ENCODE measurements around the gene GRK1. TPM values are rescaled to one million over a fixed set of nuclear protein-coding genes. Genes with fewer than 3 reads are reported as not detected.

The GRK1 gene
- total and polyA plus RNA-seq, 2 experiments from 2014 or later = not detected

DNA sequence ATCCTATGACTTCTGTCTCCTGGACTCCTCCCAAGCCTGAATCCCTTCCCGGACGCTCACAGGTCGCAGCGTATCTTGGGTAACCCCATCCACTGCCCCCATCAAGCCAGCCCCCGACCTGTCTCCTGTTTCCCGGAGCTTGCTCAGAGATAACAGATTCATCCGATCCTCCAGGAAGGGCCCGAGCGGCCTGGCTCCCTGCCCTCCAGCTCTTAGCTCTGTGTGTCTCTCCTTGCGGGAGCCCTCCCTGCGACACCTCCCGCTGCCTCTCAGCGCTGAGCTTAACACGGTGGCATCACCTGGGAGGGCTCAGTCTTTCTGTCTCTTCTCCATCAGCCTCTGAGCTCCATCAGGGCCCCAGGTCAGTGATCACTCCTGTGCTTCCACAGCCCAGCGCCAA lies 87.7 kb downstream of the GRK1 start:
- H3K9me2 ChIP-seq (ENCODE audit: insufficient read depth) = no peaks in the 10 kb centered on the region
- no peaks in the 10 kb centered on the region for H3K79me2 ChIP-seq (ENCODE audit: insufficient read depth)
- in situ Hi-C loops (cut with MboI) = no loop called here
- no peak for DNase-seq
- no peak overlapping the region for H2AFZ ChIP-seq
- no peak overlapping the region for H3K9ac ChIP-seq
- no peak overlapping the region for H3K27ac ChIP-seq
- H3K4me3 ChIP-seq = no peak overlapping the region
- TF ChIP-seq EZH2 (IDR thresholded peaks at IDR 0.05; ENCODE audit: insufficient read depth, poor library complexity, severe bottlenecking) (no peak), EZH2phosphoT487 (IDR thresholded peaks at IDR 0.05; ENCODE audit: insufficient read depth, low read depth) (no peak)
- H3K36me3 ChIP-seq (ENCODE audit: low read depth) = no peaks in the 10 kb centered on the region
- H3K4me1 ChIP-seq (ENCODE audit: insufficient read depth) = 0 out of 2 replicates have a peak, but pooled peaks cover 2% of the 10 kb centered on the region
- H3K27me3 ChIP-seq (replicated peaks; ENCODE audit: insufficient read depth) = peaks cover 4% of the 10 kb centered on the region; the same call in 1 of the 2 replicates
- no peak overlapping the region for H3K4me2 ChIP-seq (ENCODE audit: unreplicated experiment)
- H3K9me3 ChIP-seq (ENCODE audit: low read depth) = no peaks in the 10 kb centered on the region
- H4K20me1 ChIP-seq (ENCODE audit: insufficient read depth) = no peaks in the 10 kb centered on the region
- peaks cover 7% of the 10 kb centered on the region; the same call in 1 of the 2 replicates for H3F3A ChIP-seq (ENCODE audit: insufficient read depth)
- 89 to 93% methylated on average over 15 of the region's 15 CpGs for WGBS, 2 experiments (ENCODE audit: low coverage in 1 of 2, low lambda C conversion rate in 2 of 2, missing lambda C conversion rate in 2 of 2)

DNA sequence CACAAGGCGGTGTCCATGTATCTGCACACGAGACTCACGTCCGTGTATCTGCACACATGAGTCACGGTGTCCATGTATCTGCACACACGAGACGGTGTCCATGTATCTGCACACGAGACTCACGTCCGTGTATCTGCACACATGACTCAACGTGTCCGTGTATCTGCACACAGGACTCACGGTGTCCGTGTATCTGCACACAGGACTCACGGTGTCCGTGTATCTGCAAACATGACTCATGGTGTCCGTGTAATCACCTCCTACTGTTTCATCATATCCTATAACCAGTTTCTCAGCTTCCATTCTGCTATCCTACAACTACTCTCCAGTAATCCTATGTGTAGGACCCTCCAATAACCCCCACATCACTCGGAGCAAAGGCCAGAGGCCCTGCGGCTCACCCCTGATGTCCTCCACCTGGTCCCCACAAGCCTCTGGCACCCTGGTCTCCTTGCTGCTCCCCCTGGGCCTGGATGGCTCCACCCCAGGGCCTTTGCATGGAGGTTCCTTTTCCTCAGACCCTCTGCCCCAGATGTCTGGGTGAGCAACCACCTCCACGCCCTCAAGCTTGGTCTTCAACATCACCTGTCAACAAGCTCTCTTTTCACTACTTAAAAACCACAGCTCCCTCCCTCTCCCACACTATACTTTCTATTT lies 89.5 kb downstream of the GRK1 start:
- no peak overlapping the region for H3K4me2 ChIP-seq (ENCODE audit: unreplicated experiment)
- TF ChIP-seq EZH2phosphoT487 (IDR thresholded peaks at IDR 0.05; ENCODE audit: insufficient read depth, low read depth) = no peak
- TF ChIP-seq EZH2 (IDR thresholded peaks at IDR 0.05; ENCODE audit: insufficient read depth, poor library complexity, severe bottlenecking) = no peak
- no peaks in the 10 kb centered on the region for H3K9me2 ChIP-seq (ENCODE audit: insufficient read depth)
- H3K4me1 ChIP-seq (ENCODE audit: insufficient read depth) = 0 out of 2 replicates have a peak, but pooled peaks cover 5% of the 10 kb centered on the region
- in situ Hi-C loops (cut with MboI) = no loop called here
- peak; percentile 24 for DNase-seq
- H3F3A ChIP-seq (ENCODE audit: insufficient read depth) = no peaks in the 10 kb centered on the region
- H3K36me3 ChIP-seq (ENCODE audit: low read depth) = no peaks in the 10 kb centered on the region
- H3K9ac ChIP-seq = no peak overlapping the region
- H3K4me3 ChIP-seq = no peak overlapping the region
- no peak overlapping the region for H2AFZ ChIP-seq
- peaks cover 22% of the 10 kb centered on the region for H3K27me3 ChIP-seq (replicated peaks; ENCODE audit: insufficient read depth)
- no peak overlapping the region for H3K27ac ChIP-seq
- H3K79me2 ChIP-seq (ENCODE audit: insufficient read depth) = no peaks in the 10 kb centered on the region
- H4K20me1 ChIP-seq (ENCODE audit: insufficient read depth) = no peaks in the 10 kb centered on the region
- WGBS, 2 experiments (ENCODE audit: low coverage in 1 of 2, low lambda C conversion rate in 2 of 2, missing lambda C conversion rate in 2 of 2) = 85 to 90% methylated on average over 20 of the region's 20 CpGs
- H3K9me3 ChIP-seq (ENCODE audit: low read depth) = no peaks in the 10 kb centered on the region

DNA sequence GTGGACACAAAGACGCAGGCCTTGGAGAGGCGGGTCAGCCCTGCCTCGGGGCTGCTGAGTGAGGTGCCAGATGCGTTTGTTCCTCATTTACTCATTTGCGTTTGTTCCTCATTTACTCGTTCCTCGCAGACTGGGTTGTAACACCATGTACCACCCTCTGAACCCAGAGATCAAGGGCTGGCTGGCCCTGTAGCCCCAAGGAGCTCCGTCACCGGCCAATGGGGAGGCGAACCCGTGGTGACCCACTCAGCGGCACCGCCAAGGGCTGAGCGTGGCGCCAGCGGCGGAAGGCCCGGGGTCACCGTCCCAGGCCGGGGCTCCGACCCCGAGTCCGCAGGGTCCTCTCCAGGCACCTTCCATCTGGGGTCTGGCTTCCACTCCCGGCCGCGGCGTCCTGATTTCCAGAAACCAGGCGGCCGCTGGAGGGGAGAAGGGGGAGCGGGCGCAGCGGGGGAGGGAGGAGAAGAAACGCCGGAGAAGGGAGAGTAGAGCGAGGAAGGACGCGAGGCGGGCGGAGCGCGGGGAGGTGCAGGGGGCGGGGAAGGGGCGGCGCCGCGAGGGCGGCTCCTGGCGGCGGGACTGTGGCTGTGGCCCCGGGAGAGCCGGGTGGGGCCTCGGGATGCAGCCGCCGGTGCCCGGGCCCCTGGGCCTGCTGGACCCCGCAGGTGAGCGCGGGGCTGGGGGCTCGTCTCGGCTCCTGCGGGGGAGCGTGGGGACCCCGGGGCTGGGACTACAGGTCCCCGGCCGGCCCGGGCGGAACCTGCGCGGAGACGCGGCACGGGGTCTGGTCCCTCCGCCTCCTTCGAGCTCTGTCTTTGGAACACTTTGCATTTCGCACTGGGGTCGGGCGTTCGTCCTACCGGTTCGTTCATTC lies 91.9 kb downstream of the GRK1 start, which contains the start of gene TMEM255B:
Gene TMEM255B, plus strand, starts transcription at position 576 of the 874 bp plus-strand sequence. Its CDS starts 44 bp downstream, at position 620.
- WGBS, 2 experiments (ENCODE audit: low coverage in 1 of 2, low lambda C conversion rate in 2 of 2, missing lambda C conversion rate in 2 of 2) = 2 to 3% methylated on average over 28 to 65 of the region's 80 CpGs

DNA sequence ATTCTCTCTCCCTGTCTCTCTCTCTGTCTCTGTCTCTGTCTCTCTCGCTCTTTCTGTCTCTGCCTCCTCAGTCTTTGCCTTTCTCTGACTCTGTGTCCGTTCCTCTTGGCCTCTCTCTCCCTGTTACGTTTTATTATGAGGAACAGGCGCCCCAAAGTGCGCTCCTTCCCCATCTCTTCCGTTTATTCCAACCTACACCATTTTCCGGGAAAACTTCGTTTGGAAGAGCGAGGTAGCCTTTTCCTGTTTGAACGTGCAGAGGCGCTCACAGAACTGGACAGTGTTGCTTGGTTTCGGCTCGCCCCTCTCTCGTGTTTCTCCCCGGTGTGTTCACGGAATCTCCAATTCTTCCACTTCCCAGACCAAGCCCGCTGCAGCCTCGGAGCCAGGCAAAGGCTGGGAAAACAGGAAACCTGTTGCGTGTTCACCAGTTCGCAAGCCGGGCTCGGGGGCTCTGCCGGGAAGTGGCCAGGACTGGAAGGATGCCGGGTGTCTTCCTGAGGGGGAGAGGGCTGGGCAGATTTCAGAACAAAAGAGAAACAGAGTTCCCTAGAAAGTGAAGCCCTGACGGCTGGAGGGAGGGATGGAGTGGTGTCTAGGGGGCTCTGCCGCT lies 92.6 kb downstream of the GRK1 start:
- H3K4me3 ChIP-seq = peak overlapping the region; percentile 81
- in situ Hi-C loops (cut with MboI) = no loop called here
- H3K27ac ChIP-seq = no peak overlapping the region
- peak overlapping the region; percentile 99 for H3K4me2 ChIP-seq (ENCODE audit: unreplicated experiment)
- DNase-seq = peak; percentile 45
- H3K9me3 ChIP-seq (ENCODE audit: low read depth) = no peaks in the 10 kb centered on the region
- no peaks in the 10 kb centered on the region for H3F3A ChIP-seq (ENCODE audit: insufficient read depth)
- H4K20me1 ChIP-seq (ENCODE audit: insufficient read depth) = no peaks in the 10 kb centered on the region
- WGBS, 2 experiments (ENCODE audit: low coverage in 1 of 2, low lambda C conversion rate in 2 of 2, missing lambda C conversion rate in 2 of 2) = 3 to 4% methylated on average over 26 of the region's 26 CpGs
- peak overlapping the region; percentile 74; the same call in 1 of the 2 replicates for H3K9ac ChIP-seq
- peaks cover 23% of the 10 kb centered on the region for H3K27me3 ChIP-seq (replicated peaks; ENCODE audit: insufficient read depth)
- H3K9me2 ChIP-seq (ENCODE audit: insufficient read depth) = no peaks in the 10 kb centered on the region
- H2AFZ ChIP-seq = peak overlapping the region; percentile 91
- 0 out of 2 replicates have a peak, but pooled peaks cover 5% of the 10 kb centered on the region for H3K4me1 ChIP-seq (ENCODE audit: insufficient read depth)
- no peaks in the 10 kb centered on the region for H3K36me3 ChIP-seq (ENCODE audit: low read depth)
- TF ChIP-seq EZH2phosphoT487 (IDR thresholded peaks at IDR 0.05; ENCODE audit: insufficient read depth, low read depth) (no peak), EZH2 (IDR thresholded peaks at IDR 0.05; ENCODE audit: insufficient read depth, poor library complexity, severe bottlenecking) (no peak)
- no peaks in the 10 kb centered on the region for H3K79me2 ChIP-seq (ENCODE audit: insufficient read depth)

More for the DNA sequence above, 91.9 kb downstream of the GRK1 start, which contains the start of gene TMEM255B:
- Histone ChIP-seq H3K9me3 (ENCODE audit: low read depth) (no peaks in the 10 kb centered on the region), H3K4me3 (peak within 1 kb of the TSS; percentile 81), H3K9ac (peak within 1 kb of the TSS; percentile 74), H3K36me3 (ENCODE audit: low read depth) (no peaks in the 10 kb centered on the region), H4K20me1 (ENCODE audit: insufficient read depth) (no peaks in the 10 kb centered on the region), H3K27me3 (replicated peaks; ENCODE audit: insufficient read depth) (peaks cover 23% of the 10 kb centered on the region), H3K9me2 (ENCODE audit: insufficient read depth) (no peaks in the 10 kb centered on the region), H3K4me2 (ENCODE audit: unreplicated experiment) (peak within 1 kb of the TSS; percentile 99), H3K4me1 (ENCODE audit: insufficient read depth) (0 out of 2 replicates have a peak, but pooled peaks cover 5% of the 10 kb centered on the region), H3K79me2 (ENCODE audit: insufficient read depth) (no peaks in the 10 kb centered on the region), H3K27ac (no peak within 1 kb of the TSS), H3F3A (ENCODE audit: insufficient read depth) (no peaks in the 10 kb centered on the region), H2AFZ (peak within 1 kb of the TSS; percentile 91)
- TF ChIP-seq EZH2phosphoT487 (IDR thresholded peaks at IDR 0.05; ENCODE audit: insufficient read depth, low read depth) (no peak), EZH2 (IDR thresholded peaks at IDR 0.05; ENCODE audit: insufficient read depth, poor library complexity, severe bottlenecking) (no peak)
- peak; percentile 84 for DNase-seq
- in situ Hi-C loops (cut with MboI) = no loop called here
